K562 (cell line): ENCODE results near the gene ULK1. TPM values are rescaled to one million over a fixed set of nuclear protein-coding genes. Genes with fewer than 3 reads are reported as not detected.

Experiments used
- ATAC-seq: fragments of 200-7000 bp; cut with Tn5 transposase; 3 replicates; pipeline ENCODE4 v1.9.1; 2020; ENCODE audit warnings: moderate library complexity
- BruUV-seq: library from RNA; stranded (reverse); fragments of 400-500 nt; replicated peaks from 2 replicates; lab custom pipeline; 2021; lab: Mats Ljungman, UMichigan
- CTCF ChIA-PET: fragments of 300-600 bp; formaldehyde crosslinking; extraction: SDS; loops from one replicate; lab custom pipeline; 2021; ENCODE audit warnings: low intra/inter-chr PET ratio; lab: Yijun Ruan, JAX
- POLR2A ChIA-PET: fragments of 300-600, 350-650 bp; sonication (Branson Sonifier 250); formaldehyde crosslinking; extraction: SDS; loops from one replicate; lab custom pipeline; 2021; ENCODE audit warnings: antibody characterized with exemption, inconsistent platforms; lab: Yijun Ruan, JAX
- DNase-seq, 4 experiments: peaks; one replicate each; pipeline versions ENCODE4 v3.0.0 to v3.0.0-alpha.2; 2011 to 2018; ENCODE audit warnings: low spot score in 3 of 4, mixed read lengths in 3 of 4; ENCODE audit errors: extremely low read depth in 1 of 4
- FAIRE-seq: peaks from 2 replicates; lab custom pipeline; 2011; peaks lifted over from hg19 to GRCh38; lab: Jason Lieb, UNC
- H2AFZ ChIP-seq: 2 replicates; pipeline ENCODE4 v1.6.0; 2011; ENCODE audit warnings: low read depth, low read length, control low read depth, inconsistent platforms
- H3K27ac ChIP-seq: fragments of 200-600 bp; 3 replicates; pipeline ENCODE4 v1.8.0; 2011; ENCODE audit warnings: low read depth, mild to moderate bottlenecking, control low read depth, inconsistent platforms, low read length, moderate library complexity, mixed read lengths; ENCODE audit errors: extremely low read depth
- H3K27me3 ChIP-seq, 2 experiments: fragments of 300-600 bp in 1 of 2; 2 replicates in 1 of 2; 3 replicates in 1 of 2; pipeline versions ENCODE4 v1.6.0 to v1.8.0; 2011; ENCODE audit warnings: inconsistent platforms in 2 of 2, low read length in 2 of 2, mild to moderate bottlenecking in 1 of 2, mixed read lengths in 1 of 2, moderate library complexity in 1 of 2; ENCODE audit not compliant: control insufficient read depth in 2 of 2, insufficient read depth in 2 of 2
- H3K36me3 ChIP-seq: fragments of 300-600 bp; 3 replicates; pipeline ENCODE4 v1.8.0; 2011; ENCODE audit warnings: mild to moderate bottlenecking, low read length, inconsistent platforms; ENCODE audit not compliant: control insufficient read depth, insufficient read depth
- H3K4me1 ChIP-seq, 2 experiments: fragments of 200-600 bp in 1 of 2; replicated peaks in 1 of 2; 2 replicates in 1 of 2; 3 replicates in 1 of 2; pipeline versions ENCODE4 v1.5.1 to v1.8.0; 2011; ENCODE audit warnings: inconsistent platforms in 2 of 2, low read length in 2 of 2, mild to moderate bottlenecking in 1 of 2, mixed read lengths in 1 of 2, moderate library complexity in 1 of 2; ENCODE audit not compliant: control insufficient read depth in 2 of 2, insufficient read depth in 2 of 2
- H3K4me2 ChIP-seq: 2 replicates; pipeline ENCODE4 v1.6.1; 2011; ENCODE audit warnings: low read length, control low read depth, inconsistent platforms, mixed read lengths; ENCODE audit not compliant: insufficient read depth
- H3K4me3 ChIP-seq: fragments of 200-600 bp; sonication (generic), shearing (Covaris generic); 2 replicates; pipeline ENCODE4 v1.5.1; 2016; ENCODE audit warnings: control low read depth, inconsistent platforms
- H3K79me2 ChIP-seq: fragments of 200-600 bp; 3 replicates; pipeline ENCODE4 v1.8.0; 2011; ENCODE audit warnings: low read length, inconsistent platforms; ENCODE audit not compliant: control insufficient read depth, insufficient read depth
- H3K9ac ChIP-seq, 2 experiments: 2 replicates each; pipeline versions ENCODE4 v1.6.0 to v1.6.1; 2011; ENCODE audit warnings: low read depth in 2 of 2, low read length in 2 of 2, control low read depth in 1 of 2, inconsistent platforms in 1 of 2, mild to moderate bottlenecking in 1 of 2, mixed read lengths in 1 of 2; ENCODE audit not compliant: insufficient read depth in 1 of 2
- H3K9me1 ChIP-seq: one replicate; pipeline ENCODE4 v1.6.0; 2011; ENCODE audit warnings: inconsistent platforms, mild to moderate bottlenecking, low read length, moderate library complexity; ENCODE audit not compliant: control insufficient read depth, insufficient read depth
- H3K9me3 ChIP-seq: replicated peaks from 2 replicates; pipeline ENCODE4 v1.5.1; 2011; ENCODE audit warnings: low read depth, low read length, inconsistent platforms; ENCODE audit not compliant: control insufficient read depth, insufficient read depth
- H4K20me1 ChIP-seq: replicated peaks from 2 replicates; pipeline ENCODE4 v1.6.1; 2011; ENCODE audit warnings: low read length, inconsistent platforms, mixed read lengths; ENCODE audit not compliant: control insufficient read depth, insufficient read depth
- CREB3L1 ChIP-seq: fragments of 450-650 bp; IDR thresholded peaks from 2 replicates; pipeline ENCODE4 v1.6.1; 2014; ENCODE audit warnings: low read depth, mild to moderate bottlenecking, moderate library complexity, borderline replicate concordance
- POLR3A ChIP-seq: IDR thresholded peaks from 2 replicates; pipeline ENCODE4 v1.6.1; 2011; ENCODE audit warnings: borderline replicate concordance, mild to moderate bottlenecking, moderate library complexity; ENCODE audit not compliant: insufficient read length, insufficient read depth; ENCODE audit errors: extremely low read depth
- SMAD2 ChIP-seq: fragments of 150-350 bp; IDR thresholded peaks from 2 replicates; pipeline ENCODE4 v1.6.1; 2014; ENCODE audit warnings: low read depth, mild to moderate bottlenecking, low read length
- SRSF1 ChIP-seq: fragments of 200-400 bp; formaldehyde crosslinking; IDR thresholded peaks from 2 replicates; pipeline ENCODE4 v1.6.1; 2017; ENCODE audit warnings: mild to moderate bottlenecking, low read depth, low read length, moderate library complexity
- ZFP91 ChIP-seq: sonication (generic); formaldehyde crosslinking; IDR thresholded peaks from 2 replicates; pipeline ENCODE4 v1.8.0; 2022; ENCODE audit warnings: mild to moderate bottlenecking, missing genetic modification reagents
- ZSCAN29 ChIP-seq: fragments of 450-650 bp; IDR thresholded peaks from 2 replicates; pipeline ENCODE4 v1.6.1; 2017
- WGBS: fragments of 100-300 bp; shearing (Covaris generic); methylation state at CpG from one replicate; pipeline ENCODE4 v1.1.6; 2016; ENCODE audit warnings: low coverage, mixed read lengths; ENCODE audit not compliant: insufficient coverage; ENCODE audit errors: missing lambda C conversion rate; 5-methylcytosine and 5-hydroxymethylcytosine counted together
- in situ Hi-C: fragments of 300-500 bp; cut with MboI; formaldehyde crosslinking; loops from 4 replicates; pipeline ENCODE4 v1.15.0; 2018; ENCODE audit warnings: inconsistent platforms, mixed read lengths
- intact Hi-C: fragments of 100-400 bp; cut with micrococcal nuclease; formaldehyde crosslinking; loops from 2 replicates; pipeline ENCODE4 v1.14.2; 2022
- polyA plus RNA-seq, 8 experiments: library from polyadenylated mRNA; depleted of rRNA in 4 of 8; stranded (reverse) in 5 of 8; unstranded in 3 of 8; fragments of >200 nt; fragmentation: Nextera tagmentation in 2 of 8; fragmentation: Illumina TruSeq in 1 of 8; extraction: Ambion mirVana in 2 of 8; extraction: Trizol in 1 of 8; gene quantifications; 2 replicates each; pipeline versions ENCODE4 v1.2.1 to v1.2.3, GENCODE V29; 2011 to 2014; ENCODE audit warnings: inconsistent platforms in 1 of 8, missing spikeins in 1 of 8
- total RNA-seq, 7 experiments: library from RNA; depleted of rRNA in 6 of 7; stranded (reverse); fragments of >200 nt in 6 of 7; fragmentation: Illumina TruSeq in 2 of 7; extraction: Trizol in 2 of 7; gene quantifications; 2 replicates each; pipeline versions ENCODE4 v1.2.1 to v1.2.3, GENCODE V29; 2011 to 2021; ENCODE audit warnings: low replicate concordance in 1 of 7

The ULK1 gene
- total and polyA plus RNA-seq, 9 of the 15 experiments (the other 6 are each of a cell fraction or from before 2014, with no cell fraction given) = 0.15 to 29.4 (median 2.5) TPM

GRCh38 chr12:131940141-131940547 is 45.7 kb downstream of the ULK1 start:
- no TSS peak for BruUV-seq
- DNase-seq (no peak), ATAC-seq (no peak), FAIRE-seq (no peak)
- peaks cover 85% of the 10 kb centered on the region for H3K36me3 ChIP-seq
- H3K27ac ChIP-seq = no peak overlapping the region
- no peak overlapping the region for H3K4me2 ChIP-seq
- POLR2A ChIA-PET = interaction anchor here (1.6 kb wide), 1 partner anchor 10 kb away, joined by 4 read pairs; no protein-coding TSS in a partner anchor
- CTCF ChIA-PET = no interaction called here
- peaks cover 0 to 23% of the 10 kb centered on the region in 2 experiments; a peak in 2 of 5 replicates for H3K4me1 ChIP-seq
- peaks cover 4% of the 10 kb centered on the region; the same call in 2 of the 3 replicates for H3K79me2 ChIP-seq
- in situ Hi-C loops (no loop called here), intact Hi-C loops (no loop called here)
- WGBS = 92% methylated on average over 8 of the region's 8 CpGs
- H3K9ac ChIP-seq = no peak overlapping the region
- no peaks in the 10 kb centered on the region for H4K20me1 ChIP-seq
- no peak overlapping the region for H2AFZ ChIP-seq
- H3K4me3 ChIP-seq = no peak overlapping the region
- no peak for TF ChIP-seq ZSCAN29
- no peak for TF ChIP-seq SMAD2
- TF ChIP-seq SRSF1 = no peak
- no peak for TF ChIP-seq ZFP91 (CRISPR knock-in tag)
- no peak for TF ChIP-seq POLR3A
- TF ChIP-seq CREB3L1 = no peak
- no peaks in the 10 kb centered on the region for H3K27me3 ChIP-seq
- no peaks in the 10 kb centered on the region for H3K9me3 ChIP-seq
- H3K9me1 ChIP-seq = no peaks in the 10 kb centered on the region
